GM12892 (cell line): ENCODE measurements around the gene ARID1A. TPM values are rescaled to one million over a fixed set of nuclear protein-coding genes. Genes with fewer than 3 reads are reported as not detected.
"Not testable (repeated sequence)": the region's sequence is repeated elsewhere in the genome, so short reads cannot be mapped to it uniquely, and the experiment has no call there.

ENCODE experiments used
- DNase-seq: peaks from one replicate; pipeline ENCODE4 v3.0.0; 2011; ENCODE audit not compliant: insufficient read length
- FAIRE-seq: peaks from 2 replicates; lab custom pipeline; 2011; peaks lifted over from hg19 to GRCh38; lab: Jason Lieb, UNC
- POLR2A ChIP-seq: IDR thresholded peaks from 2 replicates; pipeline ENCODE4 v1.6.1; 2011; ENCODE audit warnings: low read depth, low read length, control low read depth
- POLR2AphosphoS5 ChIP-seq: IDR thresholded peaks from 2 replicates; pipeline ENCODE4 v1.6.1; 2011; ENCODE audit warnings: low read depth, low read length, control low read depth
- TAF1 ChIP-seq: IDR thresholded peaks from 2 replicates; pipeline ENCODE4 v1.6.1; 2011; ENCODE audit warnings: low read depth, mild to moderate bottlenecking, control low read depth, low read length, borderline replicate concordance
- polyA plus RNA-seq: library from polyadenylated mRNA; unstranded; fragments of >200 nt; gene quantifications from one replicate; pipeline ENCODE4 v1.2.1, GENCODE V29; 2012; ENCODE audit warnings: missing spikeins, inconsistent platforms; ENCODE audit not compliant: missing spikeins

The ARID1A gene
- polyA plus RNA-seq, result 35.4 TPM

- TF ChIP-seq TAF1 (peak; percentile 99), POLR2A (peak; percentile 95), POLR2AphosphoS5 (peak; percentile 91)
- peak; percentile 92 for FAIRE-seq
- DNase-seq, result peak; percentile 71
Observed at GRCh38 chr1:26695356-26696118, at the start of gene ARID1A. Gene ARID1A (plus strand): TSS chr1:26696015. CDS start chr1:26696404, 389 bp downstream.

- TF ChIP-seq TAF1, result no peak
- no peak for TF ChIP-seq POLR2A
- no peak for TF ChIP-seq POLR2AphosphoS5
- DNase-seq (no peak), FAIRE-seq (no peak)
Observed at GRCh38 chr1:26664802-26665201, 31.0 kb upstream of the ARID1A start.

GRCh38 chr1:26666855-26667254 lies 29.0 kb upstream of the ARID1A start:
- no peak for DNase-seq
- no peak for FAIRE-seq

GRCh38 chr1:26668106-26668786 lies 27.6 kb upstream of the ARID1A start:
- FAIRE-seq, DNase-seq: not testable (repeated sequence)

More at GRCh38 chr1:26666855-26667254, 29.0 kb upstream of the ARID1A start:
- no peak for TF ChIP-seq POLR2AphosphoS5
- TF ChIP-seq TAF1, result no peak
- no peak for TF ChIP-seq POLR2A

GRCh38 chr1:26677306-26678115 lies 18.3 kb upstream of the ARID1A start:
- FAIRE-seq (peak; percentile 94), DNase-seq (peak; percentile 32)
- TF ChIP-seq POLR2A (no peak), TAF1 (no peak), POLR2AphosphoS5 (no peak)

GRCh38 chr1:26684763-26685508 lies 10.9 kb upstream of the ARID1A start:
- TF ChIP-seq TAF1 (no peak), POLR2AphosphoS5 (no peak), POLR2A (no peak)
- DNase-seq, result no peak
- peak; percentile 67 for FAIRE-seq

- FAIRE-seq (no peak), DNase-seq (no peak)
- no peak for TF ChIP-seq POLR2AphosphoS5
Observed at GRCh38 chr1:26686795-26687194, 9.0 kb upstream of the ARID1A start.

- DNase-seq (no peak), FAIRE-seq (no peak)
- TF ChIP-seq POLR2A (no peak), POLR2AphosphoS5 (no peak), TAF1 (no peak)
Observed at GRCh38 chr1:26689504-26689903, 6.3 kb upstream of the ARID1A start.

- DNase-seq, result no peak
- no peak for FAIRE-seq
- no peak for TF ChIP-seq TAF1
- no peak for TF ChIP-seq POLR2A
- TF ChIP-seq POLR2AphosphoS5, result no peak
Observed at GRCh38 chr1:26690157-26690556, 5.7 kb upstream of the ARID1A start.

GRCh38 chr1:26690576-26691031 lies 5.2 kb upstream of the ARID1A start:
- TF ChIP-seq POLR2A (no peak), POLR2AphosphoS5 (no peak), TAF1 (no peak)
- FAIRE-seq (no peak), DNase-seq (no peak)
